Posterior vena cava (tissue), 2 donors: ENCODE data around the gene ITGAD. TPM values are rescaled to one million over a fixed set of nuclear protein-coding genes. Genes with fewer than 3 reads are reported as not detected.

Experiments used
- DNase-seq: peaks from one replicate; pipeline ENCODE4 v3.0.0-alpha.2; 2020; ENCODE audit warnings: low spot score
- intact Hi-C, 2 donors: fragments of 100-400 bp; cut with DNase I; formaldehyde crosslinking; loops; one replicate each; pipeline versions ENCODE4 v1.14.1 to v1.14.2; 2022 to 2023
- long read RNA-seq, 2 donors: library from polyadenylated mRNA; unstranded; transcript quantifications; one replicate each; pipeline ENCODE4 v2.0.0, GENCODE V29; 2020 to 2021
- total RNA-seq, 2 donors: library from RNA; stranded (reverse); fragmentation: NEBNext Ultra II Directional; extraction: Animal tissue kit (Norgen Biotek cat#: 25700); gene quantifications; one replicate each; pipeline ENCODE4 v1.2.1, GENCODE V29; 2021
- donor health status: DM: yes; HTN: yes; CAD: no.
- donor health status: DM: yes; HTN: yes; CAD: no.

ITGAD gene
- under 1 TPM in 1 of 2 donors, not detected in 1; 0.24 TPM for total RNA-seq
- long read RNA-seq, donor 1 = 0 reads
- long read RNA-seq, donor 2 = 0 reads

DNA sequence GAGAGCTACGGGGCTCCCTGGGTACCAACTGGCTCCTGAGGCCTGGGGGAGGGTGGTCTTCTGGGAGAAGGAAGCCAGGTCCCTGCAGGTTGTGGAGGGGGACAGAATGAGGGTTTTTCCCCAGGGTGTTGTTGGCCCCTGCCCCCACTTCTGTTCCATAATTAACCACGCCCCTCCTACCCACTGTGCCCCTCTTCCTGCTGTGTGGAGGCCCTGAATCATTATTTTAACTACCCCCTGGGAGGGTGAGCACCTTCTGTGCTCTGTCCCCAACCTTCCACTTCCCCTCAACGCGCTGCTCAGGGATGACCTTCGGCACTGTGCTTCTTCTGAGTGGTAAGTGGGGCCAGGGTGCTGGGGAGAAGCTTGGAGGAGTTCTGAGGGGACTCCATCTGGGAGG lies at the start of gene ITGAD:
TSS of gene ITGAD (plus strand) at position 280 of the 400 bp plus-strand sequence. CDS start at position 306, 26 bp downstream.
- intact Hi-C loops = no loop called here
- DNase-seq = no peak

DNA sequence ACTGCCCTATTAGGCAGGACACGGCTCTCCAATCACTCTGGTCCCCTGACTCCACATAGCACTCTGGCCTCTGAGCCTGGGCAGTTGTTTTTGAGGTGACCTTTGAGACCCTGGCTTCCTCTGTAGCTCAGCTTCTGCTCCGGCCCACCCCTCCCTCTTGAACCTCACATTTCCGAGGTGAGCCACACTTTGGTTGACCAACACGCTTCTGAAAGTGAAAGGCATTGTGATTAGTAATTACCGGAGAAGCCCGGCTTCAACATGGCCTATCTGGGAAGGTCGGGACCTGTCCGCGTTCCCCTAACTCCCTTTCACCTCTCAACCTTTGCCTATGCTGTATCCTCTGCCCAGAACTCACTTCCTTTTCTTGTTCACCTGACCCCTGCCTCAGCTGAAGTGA lies 48.4 kb upstream of the ITGAD start:
- no peak for DNase-seq
- intact Hi-C loops = no loop called here

DNA sequence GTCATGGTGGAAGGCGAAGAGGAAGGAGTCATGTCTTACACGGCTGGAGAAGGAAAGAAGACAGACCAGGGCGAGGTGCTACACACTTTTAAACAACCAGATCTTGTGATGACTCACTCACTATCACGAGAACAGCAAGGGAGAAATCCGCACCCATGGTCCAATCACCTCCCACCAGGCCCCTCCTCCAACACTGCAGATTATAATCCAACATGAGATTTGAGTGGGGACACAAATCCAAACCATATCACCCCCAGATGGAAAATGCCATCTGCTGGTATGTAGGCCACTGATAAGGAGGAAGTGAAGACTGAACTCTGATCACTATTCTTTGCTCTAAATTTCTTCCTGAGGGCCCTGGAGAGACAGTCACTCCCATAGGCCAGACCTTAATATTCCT lies 45.7 kb upstream of the ITGAD start:
- DNase-seq = no peak

DNA sequence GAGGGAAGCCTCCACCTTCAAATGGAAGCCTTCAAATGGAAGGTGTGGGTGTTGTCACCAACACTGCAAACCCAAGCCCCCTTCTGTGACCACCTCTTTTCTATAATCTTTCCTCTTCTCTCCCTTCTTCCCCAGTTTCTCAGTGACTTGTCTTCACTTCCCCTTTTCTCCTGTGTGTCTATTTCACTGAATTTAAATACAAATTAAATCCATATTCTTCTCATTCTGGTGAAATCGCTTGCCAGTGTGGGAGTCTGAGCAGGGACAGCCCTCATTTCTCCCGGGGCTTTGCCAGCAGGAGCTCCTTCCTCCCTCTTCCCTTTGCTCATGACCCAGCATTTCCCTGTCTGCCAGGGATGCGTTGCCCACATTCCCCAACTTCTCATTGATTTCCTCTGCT lies 44.6 kb upstream of the ITGAD start:
- no peak for DNase-seq
- intact Hi-C loops = no loop called here

More for the DNA sequence above, 45.7 kb upstream of the ITGAD start:
- intact Hi-C loops = no loop called here

DNA sequence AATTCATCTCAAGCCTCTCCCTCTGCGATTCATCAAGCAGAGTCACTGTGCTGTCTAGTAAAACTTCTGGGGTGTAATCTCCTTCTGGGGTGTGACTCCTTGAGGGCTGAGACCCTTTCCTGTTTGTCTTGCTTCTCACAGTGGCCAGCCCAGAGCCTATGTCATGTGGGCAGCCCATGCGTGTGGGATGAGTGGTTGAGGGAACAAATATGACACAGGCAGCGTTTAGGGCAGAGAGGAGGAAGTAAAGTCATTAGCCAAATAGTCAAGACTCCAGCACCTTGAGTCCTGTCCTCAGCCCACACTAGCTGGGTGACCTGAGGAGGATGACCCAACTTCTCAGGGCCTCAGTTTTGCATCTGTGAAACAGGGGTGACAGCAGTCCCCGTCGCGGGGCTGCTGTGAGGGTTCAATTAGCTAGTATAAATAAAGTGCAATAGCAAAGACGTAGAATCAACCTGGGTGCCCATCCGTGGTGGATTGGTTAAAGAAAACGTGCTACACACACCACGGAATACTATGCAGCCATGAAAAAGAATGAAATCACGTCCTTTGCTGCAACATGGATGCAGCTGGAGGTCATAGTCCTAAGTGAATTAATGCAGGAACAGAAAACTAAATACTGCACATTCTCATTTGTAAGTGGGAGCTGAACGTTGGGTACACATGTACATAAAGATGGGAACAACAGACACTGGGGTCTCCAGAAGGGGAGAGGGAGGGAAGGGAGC lies 42.7 kb upstream of the ITGAD start:
- DNase-seq = no peak
- intact Hi-C loops = no loop called here

DNA sequence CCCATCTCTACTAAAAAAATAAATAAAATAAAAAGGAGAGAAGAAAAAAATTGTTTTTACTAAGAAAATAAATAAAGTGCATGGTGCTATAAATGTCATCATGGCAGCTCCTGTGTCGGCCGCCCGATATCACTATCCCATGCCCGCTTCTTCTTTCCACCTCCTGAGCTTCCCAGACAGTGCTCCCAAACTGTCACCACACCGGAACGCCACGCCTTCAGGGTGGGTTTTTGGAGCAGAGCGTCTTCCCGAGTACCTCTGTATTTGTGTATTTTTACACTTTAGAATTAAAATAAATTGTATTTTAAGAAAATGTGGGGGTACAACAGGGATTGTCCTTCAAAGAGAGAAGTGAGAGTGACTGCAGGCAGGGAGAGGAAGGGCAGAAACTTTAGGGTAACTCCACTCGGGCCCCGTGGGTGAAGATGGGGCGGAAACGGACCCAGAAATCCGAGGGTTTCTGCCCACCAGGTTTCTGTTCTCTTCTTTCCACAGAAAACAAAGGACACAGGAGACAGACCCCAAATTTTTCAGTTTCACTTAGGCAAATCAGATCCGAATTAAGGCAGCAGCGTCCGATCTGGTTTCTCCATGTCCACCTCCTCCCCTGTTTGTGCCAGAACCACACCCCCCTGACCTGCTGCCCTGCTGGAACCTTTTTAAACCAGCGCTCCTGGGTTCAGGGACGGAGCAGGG lies 41.7 kb upstream of the ITGAD start:
- no peak for DNase-seq
- intact Hi-C loops = no loop called here

DNA sequence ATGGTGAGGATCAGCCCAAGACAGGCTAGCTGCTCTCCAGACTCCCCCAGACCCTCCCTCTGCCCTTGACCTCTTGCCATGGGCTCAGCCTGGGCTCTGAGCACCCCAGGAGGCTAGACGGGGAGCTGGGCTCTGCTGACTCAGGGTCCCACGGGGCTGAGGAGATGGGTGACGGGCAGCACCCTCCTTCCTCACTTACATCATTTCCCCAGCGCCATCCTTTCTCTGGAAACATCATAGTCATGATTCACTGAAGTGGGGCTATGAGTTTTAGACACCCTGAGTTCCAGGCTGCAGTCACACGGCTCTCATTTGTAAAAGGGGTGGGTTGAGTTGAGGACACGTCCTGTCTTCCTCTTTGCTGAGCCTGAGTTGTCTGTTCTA lies 41.2 kb upstream of the ITGAD start:
- DNase-seq = no peak
- intact Hi-C loops = no loop called here

DNA sequence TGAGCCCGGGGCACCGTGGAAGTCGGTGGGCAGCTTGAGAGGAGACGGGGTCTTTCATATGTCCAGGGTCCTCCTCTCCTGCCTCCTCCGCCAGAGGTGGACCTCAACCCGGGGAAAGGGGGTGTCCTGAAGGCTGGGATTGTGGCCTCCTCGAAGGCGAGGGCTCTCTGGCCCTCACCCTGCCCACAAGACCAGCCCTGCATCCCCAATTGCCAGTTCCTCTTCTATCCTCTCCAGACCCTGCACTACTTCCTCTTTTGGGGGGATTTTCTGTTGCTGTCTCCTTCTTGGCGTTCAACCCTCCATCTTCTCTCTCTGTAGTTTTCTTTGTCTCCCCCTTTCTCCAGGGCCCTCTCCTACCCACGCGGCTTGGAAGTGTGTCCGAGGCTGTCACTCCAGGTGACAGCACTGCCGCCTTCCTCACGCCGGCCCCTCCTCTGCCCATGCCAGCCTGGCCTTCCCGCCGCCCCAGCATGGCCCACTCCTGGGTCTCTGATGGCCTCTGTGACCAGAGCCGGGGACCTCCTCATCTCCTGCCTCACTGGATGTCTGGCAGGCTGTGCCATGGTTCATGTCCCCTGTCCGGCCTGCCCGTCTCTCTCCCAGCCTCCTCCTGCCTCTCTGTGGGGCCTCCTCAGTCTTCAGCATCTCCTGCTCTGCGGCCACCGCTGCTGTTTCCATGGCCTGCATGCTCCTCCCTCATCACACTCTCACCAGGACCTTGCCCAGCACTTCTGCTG lies 40.6 kb upstream of the ITGAD start:
- intact Hi-C loops = no loop called here
- no peak for DNase-seq

DNA sequence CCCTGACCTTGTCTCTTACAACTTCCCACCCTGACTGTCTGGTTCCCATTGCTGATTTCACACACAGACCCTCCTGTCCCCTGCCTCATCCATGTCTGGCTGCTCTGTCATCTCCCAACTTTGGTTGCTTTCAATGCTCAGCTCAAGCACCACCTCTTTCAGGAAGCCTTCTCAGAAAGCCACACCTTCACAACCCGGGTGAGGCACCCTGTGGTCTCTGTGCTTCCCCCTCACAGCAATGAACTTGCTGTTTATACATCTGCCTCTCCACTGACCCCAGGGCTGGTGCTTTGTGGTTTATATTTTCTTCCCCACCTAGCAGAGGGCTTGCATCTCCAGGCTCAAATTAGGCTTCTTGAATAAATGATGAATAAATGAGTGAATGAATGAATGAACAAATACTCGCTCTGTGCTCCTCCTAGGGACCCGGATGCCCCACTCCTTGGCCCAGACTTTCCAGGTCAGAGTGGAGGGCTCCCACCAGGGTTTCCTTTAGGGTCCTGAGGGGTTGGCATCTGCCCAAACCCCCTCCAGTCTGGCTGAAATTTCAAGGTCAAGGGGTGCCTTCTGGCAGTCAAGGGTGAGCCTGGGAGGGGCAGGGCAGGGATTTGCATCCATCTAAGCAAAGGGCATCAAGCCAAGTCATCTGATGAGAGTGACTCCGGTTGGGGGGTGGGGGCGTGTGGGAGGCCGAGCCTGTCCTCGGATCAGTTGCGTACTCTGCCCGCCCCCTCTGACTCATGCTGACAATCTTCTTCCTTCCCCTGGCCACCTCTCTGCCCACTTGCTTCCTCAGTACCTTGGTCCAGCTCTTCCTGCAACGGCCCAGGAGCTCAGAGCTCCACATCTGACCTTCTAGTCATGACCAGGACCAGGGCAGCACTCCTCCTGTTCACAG lies 38.5 kb upstream of the ITGAD start, which contains the start of gene ITGAX:
TSS of gene ITGAX (plus strand) at position 783 of the 898 bp plus-strand sequence. CDS start at position 862, 79 bp downstream.
- peak; percentile 92 for DNase-seq
- intact Hi-C loops = no loop called here

DNA sequence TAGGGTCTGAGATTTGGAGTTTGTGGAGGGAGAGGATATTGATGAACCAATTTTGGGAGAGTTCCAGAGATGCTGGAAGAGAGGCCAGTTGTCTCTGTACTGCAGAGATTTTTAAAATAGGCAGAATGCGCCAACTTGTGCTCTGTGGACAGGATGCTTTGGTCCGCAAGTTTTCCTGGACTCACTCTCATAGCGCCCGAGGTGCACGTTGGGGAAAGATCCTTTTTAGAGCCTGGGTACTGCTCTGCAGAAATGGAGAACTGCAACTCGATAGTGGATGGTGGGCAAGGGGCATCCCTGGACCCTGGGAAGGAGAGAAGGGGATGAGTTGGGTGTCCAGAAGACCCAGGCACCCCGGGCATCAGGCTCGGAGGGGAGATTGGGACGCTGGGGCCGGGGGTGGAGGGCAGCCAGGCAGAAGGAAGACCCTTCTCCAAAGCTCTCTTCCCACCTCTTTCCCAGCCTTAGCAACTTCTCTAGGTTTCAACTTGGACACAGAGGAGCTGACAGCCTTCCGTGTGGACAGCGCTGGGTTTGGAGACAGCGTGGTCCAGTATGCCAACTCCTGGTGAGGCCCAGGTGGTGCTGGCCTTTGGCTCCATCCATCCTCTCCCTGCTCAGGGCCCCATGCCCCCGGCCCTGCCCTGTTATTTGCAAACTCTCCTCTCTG lies 37.6 kb upstream of the ITGAD start:
- no peak for DNase-seq
- intact Hi-C loops = no loop called here

DNA sequence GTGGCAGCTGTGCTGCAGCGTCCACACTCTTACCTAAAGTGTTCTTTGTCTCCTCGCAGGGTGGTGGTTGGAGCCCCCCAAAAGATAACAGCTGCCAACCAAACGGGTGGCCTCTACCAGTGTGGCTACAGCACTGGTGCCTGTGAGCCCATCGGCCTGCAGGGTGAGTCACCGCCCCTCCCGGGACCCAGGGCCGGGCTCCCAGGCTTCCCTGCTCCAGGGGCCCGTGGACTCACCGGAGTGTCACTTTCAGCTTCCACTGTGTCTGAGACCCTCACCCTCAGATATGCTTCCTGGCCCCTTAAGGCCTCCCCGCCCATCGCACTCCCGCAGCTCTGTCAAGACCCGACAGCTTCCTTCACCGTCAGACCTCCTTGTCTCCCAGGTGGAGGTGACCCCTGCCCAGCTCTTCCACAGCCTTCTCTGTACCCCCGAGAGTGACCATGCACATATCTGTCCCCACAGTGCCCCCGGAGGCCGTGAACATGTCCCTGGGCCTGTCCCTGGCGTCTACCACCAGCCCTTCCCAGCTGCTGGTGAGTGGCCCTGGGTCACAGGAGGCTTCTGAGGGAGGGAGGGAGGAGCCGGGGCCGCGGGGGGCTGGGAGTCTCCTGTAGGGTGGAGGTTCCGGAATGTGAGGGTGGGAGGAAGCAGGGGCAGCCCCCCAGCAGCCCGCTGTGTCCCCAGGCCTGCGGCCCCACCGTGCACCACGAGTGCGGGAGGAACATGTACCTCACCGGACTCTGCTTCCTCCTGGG lies 36.4 kb upstream of the ITGAD start:
- intact Hi-C loops = no loop called here
- DNase-seq = no peak

DNA sequence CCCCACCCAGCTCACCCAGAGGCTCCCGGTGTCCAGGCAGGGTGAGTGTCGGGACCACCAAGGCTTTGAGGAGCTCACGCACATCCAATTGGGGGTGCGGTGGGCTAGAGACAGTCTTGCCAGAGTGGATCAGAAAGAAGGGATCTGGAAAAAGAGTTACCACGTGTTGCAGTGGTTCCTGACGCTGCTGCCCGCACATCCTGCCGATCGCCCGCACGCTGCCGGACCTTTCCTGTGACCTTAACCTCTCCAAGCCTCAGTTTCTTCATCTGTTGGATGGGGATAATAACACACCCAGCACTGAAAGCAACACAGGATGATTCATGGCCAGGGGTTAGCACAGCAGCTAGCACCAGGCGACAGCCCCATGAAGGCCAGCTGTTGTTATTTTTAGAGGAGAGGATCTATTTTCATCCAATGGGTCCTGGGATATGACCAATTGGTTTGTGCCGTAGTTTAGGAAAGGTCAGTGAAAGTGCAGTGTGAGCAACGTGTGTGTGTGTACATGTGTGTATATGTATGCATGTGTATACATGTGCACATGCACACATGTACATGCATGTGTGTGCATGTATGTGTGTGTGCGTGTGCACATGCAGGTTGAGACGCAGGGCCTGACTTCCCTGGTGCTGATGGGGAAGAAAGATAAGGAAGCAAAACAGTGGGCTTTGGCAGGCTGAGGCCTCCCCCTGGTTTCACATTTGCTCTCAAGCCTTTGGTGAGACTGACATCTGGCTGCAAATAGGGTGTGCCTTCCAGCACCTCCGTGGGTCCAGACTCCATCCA lies 35.6 kb upstream of the ITGAD start:
- intact Hi-C loops = no loop called here
- DNase-seq = no peak

DNA sequence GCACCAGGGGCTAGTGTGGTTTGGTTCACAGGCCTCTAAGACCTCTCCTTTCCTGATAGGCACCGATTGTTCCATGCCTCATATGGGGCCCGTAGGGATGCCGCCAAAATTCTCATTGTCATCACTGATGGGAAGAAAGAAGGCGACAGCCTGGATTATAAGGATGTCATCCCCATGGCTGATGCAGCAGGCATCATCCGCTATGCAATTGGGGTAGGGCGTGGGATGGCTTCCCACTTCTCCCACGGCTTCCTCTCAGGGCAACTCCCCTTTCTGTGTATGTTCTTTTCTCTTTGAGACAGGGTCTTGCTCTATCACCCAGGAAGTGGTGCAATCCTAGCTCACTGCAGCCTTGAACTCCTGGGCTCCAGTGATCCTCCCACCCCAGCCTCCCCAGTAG lies 32.9 kb upstream of the ITGAD start:
- DNase-seq = peak; percentile 16
- intact Hi-C loops = no loop called here

DNA sequence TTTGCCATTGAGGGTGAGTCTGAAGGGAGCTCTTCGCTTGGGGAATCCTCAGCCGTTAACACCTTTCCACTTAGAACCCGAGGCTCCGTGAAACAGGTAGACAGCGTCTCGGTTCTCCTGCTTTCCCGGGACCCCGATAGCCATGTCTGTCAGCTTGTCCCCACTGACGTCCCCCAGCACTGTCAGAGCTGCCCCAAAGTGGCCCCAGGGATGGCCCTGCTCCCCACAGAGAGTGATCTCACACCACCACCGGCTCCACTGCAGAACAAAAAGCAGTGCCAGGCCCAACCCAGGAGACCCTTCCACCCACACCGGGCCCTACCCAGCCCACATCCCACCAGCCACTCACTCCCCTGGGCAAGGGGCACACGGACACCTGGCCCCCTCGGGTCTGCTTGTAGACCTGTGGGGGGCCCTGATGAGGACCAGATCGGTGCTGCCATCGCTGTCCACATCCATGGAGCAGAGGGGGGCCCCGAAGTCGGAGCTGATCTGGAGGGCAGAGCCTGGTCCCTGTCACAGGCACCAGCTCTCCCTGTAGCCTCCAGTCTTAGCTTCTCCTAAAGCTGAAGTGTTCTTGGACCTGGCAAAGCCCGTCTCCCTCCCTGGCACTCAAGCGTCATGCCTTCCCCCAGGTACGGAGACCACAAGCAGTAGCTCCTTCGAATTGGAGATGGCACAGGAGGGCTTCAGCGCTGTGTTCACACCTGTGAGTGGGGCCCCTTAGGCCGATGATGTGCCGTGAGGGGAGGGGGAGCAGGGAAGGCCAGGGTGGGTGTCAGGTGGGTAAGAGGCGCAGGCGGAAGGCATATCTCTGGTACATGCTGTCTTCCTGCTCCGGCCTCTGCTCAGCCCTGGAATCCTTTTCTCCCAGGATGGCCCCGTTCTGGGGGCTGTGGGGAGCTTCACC lies 31.7 kb upstream of the ITGAD start:
- peak; percentile 64 for DNase-seq
- intact Hi-C loops = no loop called here

DNA sequence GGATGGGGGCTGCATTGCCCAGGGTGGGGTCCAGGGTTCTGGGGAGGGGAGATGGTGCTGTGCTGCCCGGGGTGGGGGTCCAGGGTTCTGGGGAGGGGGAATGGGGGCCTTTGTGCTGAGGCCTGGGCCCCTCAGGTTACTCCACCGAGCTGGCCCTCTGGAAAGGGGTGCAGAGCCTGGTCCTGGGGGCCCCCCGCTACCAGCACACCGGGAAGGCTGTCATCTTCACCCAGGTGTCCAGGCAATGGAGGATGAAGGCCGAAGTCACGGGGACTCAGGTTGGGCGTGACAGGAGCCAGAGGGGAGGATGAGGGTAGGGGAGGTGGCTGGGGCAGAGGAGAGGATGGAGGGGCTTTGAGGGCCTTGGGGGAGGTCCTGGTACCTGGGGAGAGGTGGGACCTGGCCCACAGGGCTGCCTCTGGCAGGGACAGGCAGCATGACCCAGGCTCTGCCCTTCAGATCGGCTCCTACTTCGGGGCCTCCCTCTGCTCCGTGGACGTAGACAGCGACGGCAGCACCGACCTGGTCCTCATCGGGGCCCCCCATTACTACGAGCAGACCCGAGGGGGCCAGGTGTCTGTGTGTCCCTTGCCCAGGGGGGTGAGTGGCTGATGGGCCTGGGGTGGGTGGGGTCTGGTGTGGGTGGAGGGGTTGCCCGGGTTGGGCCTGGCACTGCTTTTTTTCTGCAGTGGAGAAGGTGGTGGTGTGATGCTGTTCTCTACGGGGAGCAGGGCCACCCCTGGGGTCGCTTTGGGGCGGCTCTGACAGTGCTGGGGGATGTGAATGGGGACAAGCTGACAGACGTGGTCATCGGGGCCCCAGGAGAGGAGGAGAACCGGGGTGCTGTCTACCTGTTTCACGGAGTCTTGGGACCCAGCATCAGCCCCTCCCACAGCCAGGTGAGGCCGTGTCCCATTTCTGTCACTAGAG lies 30.4 kb upstream of the ITGAD start:
- DNase-seq = peak; percentile 71
- intact Hi-C loops = no loop called here
